Activated CD4-positive, alpha-beta T cell treated with anti-CD3 and anti-CD28 coated beads, Interleukin-2, amount 50 U/mL, for 24 hours (primary cell): ENCODE measurements around the gene TBC1D1.

ENCODE experiments used
- DNase-seq, 2 donors: peaks; one replicate each; pipeline ENCODE4 v3.0.0-alpha.2; 2020; ENCODE audit warnings: low read depth in 1 of 2, low spot score in 1 of 2

Gene TBC1D1

DNA sequence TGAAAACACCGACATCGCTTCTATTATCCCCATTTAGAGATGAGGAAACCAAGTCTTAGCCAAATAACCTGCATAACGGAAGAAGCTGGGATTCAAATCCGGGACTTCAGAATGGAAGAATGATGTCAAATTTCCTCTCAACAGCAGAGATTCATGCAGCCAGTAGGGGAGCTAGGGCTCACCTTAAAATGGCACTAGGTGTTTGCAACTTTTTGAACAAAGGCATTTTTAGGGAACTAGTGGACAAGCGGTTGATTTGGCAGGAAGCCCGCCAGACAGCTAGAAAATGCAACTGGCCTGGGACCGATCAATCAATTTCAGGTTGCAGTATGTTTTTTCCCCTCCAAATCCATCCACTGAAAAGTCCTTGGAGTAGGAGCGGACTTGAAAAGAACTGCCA is 293.5 kb downstream of the TBC1D1 start:
- DNase-seq = no peak

DNA sequence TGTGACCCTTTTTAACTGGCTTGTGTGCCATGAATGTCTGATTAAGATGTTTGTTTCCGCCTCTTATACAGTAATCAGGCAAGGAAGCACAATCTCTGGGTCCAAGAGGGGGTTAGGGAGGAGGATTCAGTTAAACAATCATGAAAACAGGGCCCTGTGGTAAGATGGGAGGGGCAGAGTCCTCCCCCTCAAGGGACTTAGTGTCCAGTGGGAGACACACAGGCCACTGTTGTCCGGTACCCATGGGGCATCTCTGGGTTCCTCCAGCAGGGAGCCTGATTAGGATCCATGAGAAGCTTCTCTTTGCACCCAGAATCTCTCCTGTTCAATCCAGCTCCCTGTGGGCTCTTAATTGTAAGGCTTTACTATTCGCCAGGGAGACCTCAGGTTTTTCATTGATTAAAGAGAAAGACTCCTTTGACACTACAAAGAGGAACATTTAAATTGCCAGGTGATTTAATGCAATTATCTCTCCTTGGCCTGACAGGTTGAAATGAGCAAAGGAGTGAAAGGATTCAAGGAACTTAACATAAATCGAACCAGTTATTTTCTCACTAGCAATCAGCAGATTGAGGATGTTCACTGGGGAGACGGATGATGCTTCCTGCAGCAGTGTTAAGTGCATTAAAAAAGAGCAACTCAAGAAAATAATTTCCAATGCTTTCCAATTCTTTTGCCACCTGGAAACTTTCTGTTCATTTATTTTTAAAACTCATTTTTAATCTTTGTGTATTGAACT is 294.7 kb downstream of the TBC1D1 start:
- DNase-seq = no peak

DNA sequence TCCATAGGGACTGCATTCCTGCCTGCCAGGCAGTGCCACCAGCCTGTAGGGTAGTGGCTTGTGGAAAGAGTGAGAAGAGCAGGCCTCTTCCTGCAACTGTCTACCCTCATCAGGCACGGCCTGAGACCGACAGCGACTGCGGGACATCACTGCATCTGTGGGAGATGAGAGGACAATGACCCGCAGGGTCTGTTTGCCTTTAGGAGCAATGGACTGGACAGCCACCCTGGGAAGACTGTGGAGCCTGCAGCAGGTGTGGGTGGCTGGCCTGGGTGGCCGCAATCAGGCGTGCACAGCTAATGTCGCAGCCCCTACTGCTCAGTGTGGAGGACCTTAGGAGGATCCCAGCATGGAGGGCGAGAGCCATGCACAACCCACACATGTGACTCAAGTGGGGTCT is 297.3 kb downstream of the TBC1D1 start:
- DNase-seq = no peak

DNA sequence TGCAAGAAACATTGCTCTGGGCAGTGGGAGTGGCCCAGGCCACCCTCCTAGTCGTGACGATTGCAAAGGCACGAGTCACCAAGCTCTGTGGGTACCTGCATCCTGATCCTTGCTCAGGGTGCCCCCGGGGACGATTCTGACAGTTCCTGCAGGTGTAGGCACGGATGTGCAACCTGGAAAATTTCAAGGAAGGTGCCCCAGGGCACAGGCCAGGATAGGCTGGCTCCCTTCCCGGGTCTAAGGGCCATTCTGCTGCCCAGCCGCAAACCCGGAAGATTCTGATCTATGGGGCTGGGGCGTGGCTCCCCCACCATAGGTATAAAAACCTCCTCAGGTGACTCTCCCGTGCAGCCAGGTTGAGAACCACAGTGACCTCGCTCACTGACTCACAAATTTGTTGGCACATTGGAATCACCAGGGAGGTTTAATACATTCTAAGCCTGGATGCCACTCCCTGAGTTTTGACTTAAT is 297.8 kb downstream of the TBC1D1 start:
- no peak for DNase-seq
